Hepatocyte (in vitro differentiated cells): ENCODE data around the gene FBXW11. TPM values are rescaled to one million over a fixed set of nuclear protein-coding genes. Genes with fewer than 3 reads are reported as not detected.

Experiments
- DNase-seq: peaks from one replicate; pipeline ENCODE4 v3.0.0-alpha.2; 2016; ENCODE audit warnings: low spot score
- H2AFZ ChIP-seq: fragments of 200-600 bp; sonication (generic); 2 replicates; pipeline ENCODE4 v1.6.0; 2016; ENCODE audit warnings: antibody characterized with exemption, mild to moderate bottlenecking
- H3K27ac ChIP-seq: fragments of 200-600 bp; sonication (generic); 2 replicates; pipeline ENCODE4 v1.5.1; 2016; ENCODE audit warnings: mild to moderate bottlenecking
- H3K27me3 ChIP-seq: fragments of 200-600 bp; sonication (generic); 2 replicates; pipeline ENCODE4 v1.6.1; 2016
- H3K36me3 ChIP-seq: fragments of 200-600 bp; sonication (generic); replicated peaks from 2 replicates; pipeline ENCODE4 v1.5.1; 2016; ENCODE audit warnings: low read depth; ENCODE audit not compliant: insufficient read depth
- H3K4me1 ChIP-seq: fragments of 200-600 bp; sonication (generic); 2 replicates; pipeline ENCODE4 v1.5.1; 2016; ENCODE audit warnings: mild to moderate bottlenecking, moderate library complexity; ENCODE audit not compliant: insufficient read depth
- H3K4me2 ChIP-seq: fragments of 200-600 bp; sonication (generic); 2 replicates; pipeline ENCODE4 v1.6.0; 2016
- H3K4me3 ChIP-seq: fragments of 200-600 bp; sonication (generic); 2 replicates; pipeline ENCODE4 v1.5.1; 2016; ENCODE audit warnings: mild to moderate bottlenecking
- H3K79me2 ChIP-seq: fragments of 200-600 bp; sonication (generic); 2 replicates; pipeline ENCODE4 v1.6.0; 2017; ENCODE audit warnings: mild to moderate bottlenecking
- H3K9me2 ChIP-seq: fragments of 200-600 bp; sonication (generic); replicated peaks from 2 replicates; pipeline ENCODE4 v1.6.0; 2017; ENCODE audit warnings: mild to moderate bottlenecking; ENCODE audit not compliant: insufficient read depth
- H3K9me3 ChIP-seq: fragments of 200-600 bp; sonication (generic); 2 replicates; pipeline ENCODE4 v1.5.1; 2016; ENCODE audit warnings: low read depth, mild to moderate bottlenecking
- H4K20me1 ChIP-seq: fragments of 200-600 bp; sonication (generic); 2 replicates; pipeline ENCODE4 v1.6.0; 2016; ENCODE audit warnings: mild to moderate bottlenecking; ENCODE audit not compliant: insufficient read depth, poor library complexity, severe bottlenecking
- EZH2 ChIP-seq: fragments of 200-600 bp; sonication (generic); IDR thresholded peaks from 2 replicates; pipeline ENCODE4 v1.6.1; 2016; ENCODE audit warnings: antibody characterized with exemption, mild to moderate bottlenecking, borderline replicate concordance
- EZH2phosphoT487 ChIP-seq: fragments of 200-600 bp; sonication (generic); IDR thresholded peaks from one replicate; pipeline ENCODE4 v1.6.1; 2018; ENCODE audit warnings: antibody characterized with exemption, mild to moderate bottlenecking, low read depth, moderate library complexity; ENCODE audit not compliant: unreplicated experiment, severe bottlenecking
- WGBS: methylation state at CpG from one replicate; pipeline ENCODE4 v1.1.6; 2016; ENCODE audit warnings: low lambda C conversion rate; ENCODE audit errors: missing lambda C conversion rate; 5-methylcytosine and 5-hydroxymethylcytosine counted together
- polyA plus RNA-seq: library from polyadenylated mRNA; unstranded; fragments of >200 nt; fragmentation: Nextera tagmentation; extraction: Ambion mirVana; gene quantifications from 2 replicates; pipeline ENCODE4 v1.2.1, GENCODE V29; 2016
- total RNA-seq: library from RNA; depleted of rRNA; stranded (reverse); fragments of >200 nt; gene quantifications from 2 replicates; pipeline ENCODE4 v1.2.3, GENCODE V29; 2014
- TF ChIP-seq, protein P1 (sequence below): fragments of 200-600 bp; sonication (generic); IDR thresholded peaks from 2 replicates; pipeline ENCODE4 v1.5.1; 2016; ENCODE audit warnings: antibody characterized with exemption, mild to moderate bottlenecking; ENCODE audit not compliant: poor library complexity

The FBXW11 gene
- total and polyA plus RNA-seq, 2 experiments from 2014 or later, result 38.0 to 73.4 TPM

DNA sequence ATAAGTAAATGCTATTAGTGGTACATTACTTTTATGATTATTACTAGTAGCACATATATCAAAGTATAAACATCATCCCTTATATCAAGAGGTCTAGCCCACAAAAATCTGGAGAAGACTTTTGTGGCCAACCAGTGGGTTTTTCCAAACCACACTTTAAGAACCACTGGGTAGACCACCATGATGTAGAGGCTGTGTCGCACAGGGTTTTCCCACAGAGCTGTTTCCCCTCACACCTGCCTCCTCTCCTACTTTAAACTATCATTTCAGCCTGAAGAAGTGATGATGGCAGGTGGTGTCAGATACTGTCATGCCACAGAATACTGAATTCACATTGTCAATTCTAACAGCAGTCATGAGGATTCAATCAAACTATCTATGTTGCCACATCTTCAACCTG, 109.2 kb downstream of the FBXW11 start:
- Histone ChIP-seq H3K36me3 (no peaks in the 10 kb centered on the region), H3K9me2 (no peaks in the 10 kb centered on the region), H3K79me2 (peaks cover 30% of the 10 kb centered on the region), H3K4me1 (no peaks in the 10 kb centered on the region), H3K27ac (no peak overlapping the region), H3K9me3 (no peaks in the 10 kb centered on the region), H2AFZ (no peak overlapping the region), H3K4me3 (no peak overlapping the region), H3K4me2 (no peak overlapping the region), H4K20me1 (peaks cover 15% of the 10 kb centered on the region), H3K27me3 (no peaks in the 10 kb centered on the region)
- WGBS, result 91% methylated on average over 1 of the region's 1 CpG
- TF ChIP-seq EZH2 (no peak), EZH2phosphoT487 (no peak)
- TF ChIP-seq, protein P1, sequence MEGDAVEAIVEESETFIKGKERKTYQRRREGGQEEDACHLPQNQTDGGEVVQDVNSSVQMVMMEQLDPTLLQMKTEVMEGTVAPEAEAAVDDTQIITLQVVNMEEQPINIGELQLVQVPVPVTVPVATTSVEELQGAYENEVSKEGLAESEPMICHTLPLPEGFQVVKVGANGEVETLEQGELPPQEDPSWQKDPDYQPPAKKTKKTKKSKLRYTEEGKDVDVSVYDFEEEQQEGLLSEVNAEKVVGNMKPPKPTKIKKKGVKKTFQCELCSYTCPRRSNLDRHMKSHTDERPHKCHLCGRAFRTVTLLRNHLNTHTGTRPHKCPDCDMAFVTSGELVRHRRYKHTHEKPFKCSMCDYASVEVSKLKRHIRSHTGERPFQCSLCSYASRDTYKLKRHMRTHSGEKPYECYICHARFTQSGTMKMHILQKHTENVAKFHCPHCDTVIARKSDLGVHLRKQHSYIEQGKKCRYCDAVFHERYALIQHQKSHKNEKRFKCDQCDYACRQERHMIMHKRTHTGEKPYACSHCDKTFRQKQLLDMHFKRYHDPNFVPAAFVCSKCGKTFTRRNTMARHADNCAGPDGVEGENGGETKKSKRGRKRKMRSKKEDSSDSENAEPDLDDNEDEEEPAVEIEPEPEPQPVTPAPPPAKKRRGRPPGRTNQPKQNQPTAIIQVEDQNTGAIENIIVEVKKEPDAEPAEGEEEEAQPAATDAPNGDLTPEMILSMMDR, result no peak
- DNase-seq, result no peak

DNA sequence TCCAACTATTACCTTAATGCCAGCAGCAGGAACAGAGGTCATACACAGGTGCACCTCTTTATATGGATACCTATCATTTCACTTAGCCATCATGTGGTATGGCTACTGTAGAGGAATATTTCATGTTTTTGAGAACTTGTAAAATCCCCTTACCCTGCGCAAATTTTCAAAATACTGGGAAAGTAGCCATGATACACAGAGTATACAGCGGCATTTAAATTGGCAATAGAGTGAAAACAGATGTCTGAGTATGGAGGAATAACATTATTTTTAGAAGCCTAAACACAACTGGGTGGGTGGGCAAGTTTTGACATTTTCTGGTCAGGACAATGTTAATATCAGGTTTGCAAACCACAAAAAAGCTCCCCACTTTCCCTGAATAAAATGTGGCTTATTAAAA, 111.4 kb downstream of the FBXW11 start:
- Histone ChIP-seq H2AFZ (no peak overlapping the region), H3K27ac (no peak overlapping the region), H3K9me2 (no peaks in the 10 kb centered on the region), H3K4me3 (no peak overlapping the region), H3K9me3 (no peaks in the 10 kb centered on the region), H3K27me3 (no peaks in the 10 kb centered on the region), H4K20me1 (peaks cover 8% of the 10 kb centered on the region), H3K4me2 (no peak overlapping the region), H3K79me2 (peaks cover 9% of the 10 kb centered on the region), H3K4me1 (no peaks in the 10 kb centered on the region), H3K36me3 (no peaks in the 10 kb centered on the region)
- no peak for DNase-seq
- WGBS, result 63% methylated on average over 2 of the region's 2 CpGs
- TF ChIP-seq EZH2phosphoT487 (no peak), EZH2 (no peak)
- TF ChIP-seq, protein P1, result no peak

DNA sequence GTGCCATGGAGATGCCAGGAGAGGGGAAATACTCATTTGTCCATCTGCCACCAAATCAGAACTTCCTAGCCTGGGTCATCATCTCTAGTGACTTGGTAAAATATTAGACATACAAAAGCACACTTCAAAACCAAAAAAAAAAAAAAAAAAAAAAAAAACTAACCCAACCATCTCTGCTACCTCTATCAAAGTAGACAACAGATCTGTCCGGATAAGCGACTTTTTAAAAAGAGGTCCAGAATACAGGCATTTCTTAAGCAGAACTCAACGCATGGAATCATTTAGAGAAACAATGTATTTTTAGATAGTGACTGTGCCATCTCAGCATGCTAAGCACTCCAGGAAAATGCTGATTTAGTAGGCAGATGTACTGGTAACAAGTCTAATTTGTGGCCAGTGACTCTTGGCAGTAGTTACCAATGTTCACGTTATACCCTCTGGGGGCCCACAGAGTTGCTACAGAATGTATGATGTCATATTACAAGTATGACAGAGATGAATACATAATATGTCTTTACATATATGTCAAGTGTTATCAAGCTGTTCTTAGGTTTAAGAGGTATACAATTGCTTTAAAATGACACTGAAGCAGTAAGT, 113.0 kb downstream of the FBXW11 start:
- TF ChIP-seq EZH2, result no peak
- Histone ChIP-seq H3K27me3 (no peaks in the 10 kb centered on the region), H4K20me1 (peaks cover 5% of the 10 kb centered on the region), H3K4me3 (no peak overlapping the region), H3K36me3 (no peaks in the 10 kb centered on the region), H3K4me1 (no peaks in the 10 kb centered on the region), H3K9me3 (no peaks in the 10 kb centered on the region), H3K27ac (no peak overlapping the region), H3K79me2 (peaks cover 9% of the 10 kb centered on the region), H2AFZ (no peak overlapping the region), H3K9me2 (no peaks in the 10 kb centered on the region), H3K4me2 (no peak overlapping the region)
- DNase-seq, result no peak
- 73% methylated on average over 4 of the region's 4 CpGs for WGBS

DNA sequence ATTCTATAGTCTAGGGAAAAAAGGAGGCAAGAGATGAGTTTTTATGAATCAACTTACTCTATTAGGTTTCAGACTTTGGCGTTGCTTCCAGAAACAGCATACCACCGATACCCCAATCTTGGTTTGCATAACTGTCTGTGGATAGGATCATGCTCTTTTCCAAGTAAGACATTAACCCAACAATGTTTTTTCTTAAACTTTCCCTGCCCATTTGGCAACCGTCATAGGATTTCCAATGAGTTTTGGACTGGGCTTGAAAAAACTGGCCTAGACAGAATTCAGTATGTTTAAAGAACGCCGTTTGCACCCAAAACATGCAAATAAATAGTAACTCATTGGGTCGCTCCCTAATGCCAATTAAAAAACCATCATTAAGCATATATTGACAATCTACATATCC, 114.8 kb downstream of the FBXW11 start:
- Histone ChIP-seq H3K9me3 (no peaks in the 10 kb centered on the region), H3K9me2 (no peaks in the 10 kb centered on the region), H3K79me2 (peaks cover 5% of the 10 kb centered on the region), H3K27ac (no peak overlapping the region), H3K4me1 (no peaks in the 10 kb centered on the region), H3K4me3 (no peak overlapping the region), H3K27me3 (no peaks in the 10 kb centered on the region), H4K20me1 (peaks cover 5% of the 10 kb centered on the region), H3K4me2 (no peak overlapping the region), H2AFZ (no peak overlapping the region), H3K36me3 (no peaks in the 10 kb centered on the region)
- DNase-seq, result no peak
- 79% methylated on average over 6 of the region's 6 CpGs for WGBS
- no peak for TF ChIP-seq EZH2
- TF ChIP-seq, protein P1, result no peak
- no peak for TF ChIP-seq EZH2phosphoT487
